NCI-H2227 (cell line): ENCODE results near the gene UQCRQ.

Experiments used
- DNase-seq: peaks from one replicate; lab custom pipeline; 2025; ENCODE audit not compliant: unreplicated experiment; lab: John Stamatoyannopoulos, UW

UQCRQ gene

GRCh38 chr5:132867046-132867451 is 607 bp downstream of the UQCRQ start:
- DNase-seq = no peak

GRCh38 chr5:132868754-132869153 is 2.3 kb downstream of the UQCRQ start:
- DNase-seq = no peak

- DNase-seq = no peak
Observed at GRCh38 chr5:132870801-132871200, 4.4 kb downstream of the UQCRQ start.

GRCh38 chr5:132871459-132872284 is 5.2 kb downstream of the UQCRQ start:
- no peak for DNase-seq

GRCh38 chr5:132872788-132873118 is 6.3 kb downstream of the UQCRQ start:
- no peak for DNase-seq

- no peak for DNase-seq
Observed at GRCh38 chr5:132873119-132873929, 6.9 kb downstream of the UQCRQ start, which contains the start of gene LEAP2. LEAP2 (plus strand) TSS chr5:132873668; CDS start chr5:132873695, 27 bp downstream.

- no peak for DNase-seq
Observed at GRCh38 chr5:132873930-132874271, 7.5 kb downstream of the UQCRQ start.

- DNase-seq = no peak
Observed at GRCh38 chr5:132876020-132876759, 9.7 kb downstream of the UQCRQ start.

- no peak for DNase-seq
Observed at GRCh38 chr5:132877466-132877865, 11.0 kb downstream of the UQCRQ start.

GRCh38 chr5:132877938-132878337 is 11.5 kb downstream of the UQCRQ start:
- no peak for DNase-seq

GRCh38 chr5:132883261-132883834 is 16.9 kb downstream of the UQCRQ start:
- DNase-seq = peak; percentile 56

- DNase-seq = no peak
Observed at GRCh38 chr5:132884548-132884947, 18.1 kb downstream of the UQCRQ start.

GRCh38 chr5:132886064-132886823 is 19.8 kb downstream of the UQCRQ start:
- no peak for DNase-seq

- no peak for DNase-seq
Observed at GRCh38 chr5:132887283-132887682, 20.8 kb downstream of the UQCRQ start.

GRCh38 chr5:132889501-132889900 is 23.1 kb downstream of the UQCRQ start:
- no peak for DNase-seq

GRCh38 chr5:132890817-132891216 is 24.4 kb downstream of the UQCRQ start:
- DNase-seq = no peak

GRCh38 chr5:132895719-132896305 is 29.4 kb downstream of the UQCRQ start:
- no peak for DNase-seq

- DNase-seq = no peak
Observed at GRCh38 chr5:132896685-132897084, 30.2 kb downstream of the UQCRQ start.

- no peak for DNase-seq
Observed at GRCh38 chr5:132898094-132898493, 31.7 kb downstream of the UQCRQ start.

GRCh38 chr5:132901036-132901435 is 34.6 kb downstream of the UQCRQ start:
- DNase-seq = no peak
